IMR-90 (cell line): ENCODE data around the gene ABHD15. TPM values are rescaled to one million over a fixed set of nuclear protein-coding genes. Genes with fewer than 3 reads are reported as not detected.
A peak's percentile ranks its signal among the peaks of the same experiment; 100 is the strongest.

Experiments
- ATAC-seq: fragments of 200-7000 bp; cut with Tn5 transposase; 2 replicates; pipeline ENCODE4 v1.9.1; 2020; ENCODE audit warnings: low read depth, mild to moderate bottlenecking, moderate library complexity
- BruUV-seq: library from RNA; stranded (reverse); fragments of 400-500 nt; replicated peaks from 2 replicates; lab custom pipeline; 2021; lab: Mats Ljungman, UMichigan
- CTCF ChIA-PET: fragments of 300-600 bp; formaldehyde crosslinking; extraction: SDS; loops from one replicate; lab custom pipeline; 2021; ENCODE audit warnings: antibody characterized with exemption; lab: Yijun Ruan, JAX
- POLR2A ChIA-PET: fragments of 300-600 bp; sonication (Branson Sonifier 250); formaldehyde crosslinking; loops from one replicate; lab custom pipeline; 2022; ENCODE audit warnings: antibody characterized with exemption; ENCODE audit not compliant: unreplicated experiment; lab: Charles Lee
- DNase-seq: peaks from one replicate; pipeline ENCODE4 v3.0.0; 2013
- H2AFZ ChIP-seq: replicated peaks from 2 replicates; pipeline ENCODE3; 2013; ENCODE audit warnings: low read length, mild to moderate bottlenecking; ENCODE audit not compliant: poor library complexity
- H2AK5ac ChIP-seq: 2 replicates; pipeline ENCODE4 v1.6.1; 2013; ENCODE audit warnings: low read depth, low read length, inconsistent platforms
- H2AK9ac ChIP-seq: replicated peaks from 2 replicates; pipeline ENCODE3; 2013; ENCODE audit warnings: mild to moderate bottlenecking, low read depth, low read length, moderate library complexity; ENCODE audit not compliant: poor library complexity
- H2BK120ac ChIP-seq: 2 replicates; pipeline ENCODE4 v1.6.1; 2013; ENCODE audit warnings: low read depth, low read length, inconsistent platforms
- H2BK15ac ChIP-seq: 3 replicates; pipeline ENCODE4 v1.6.1; 2013; ENCODE audit warnings: low read depth, low read length, inconsistent platforms
- H2BK20ac ChIP-seq: 2 replicates; pipeline ENCODE4 v1.6.1; 2013; ENCODE audit warnings: low read depth, mild to moderate bottlenecking, inconsistent platforms, low read length, moderate library complexity
- H2BK5ac ChIP-seq: 2 replicates; pipeline ENCODE4 v1.6.1; 2013; ENCODE audit warnings: mild to moderate bottlenecking, low read depth, low read length, inconsistent platforms; ENCODE audit not compliant: poor library complexity, severe bottlenecking
- H3K14ac ChIP-seq: replicated peaks from 2 replicates; pipeline ENCODE4 v1.6.1; 2013; ENCODE audit warnings: low read depth, low read length, inconsistent platforms
- H3K18ac ChIP-seq: 2 replicates; pipeline ENCODE4 v1.6.1; 2013; ENCODE audit warnings: low read depth, low read length, control low read depth
- H3K23ac ChIP-seq: 2 replicates; pipeline ENCODE4 v1.6.1; 2013; ENCODE audit warnings: low read depth, low read length, inconsistent platforms
- H3K27ac ChIP-seq: 2 replicates; pipeline ENCODE4 v1.5.1; 2013; ENCODE audit warnings: mild to moderate bottlenecking, control low read depth, low read length; ENCODE audit not compliant: insufficient read depth
- H3K27me3 ChIP-seq: 2 replicates; pipeline ENCODE4 v1.6.1; 2013; ENCODE audit warnings: low read length; ENCODE audit not compliant: control insufficient read depth, insufficient read depth
- H3K36me3 ChIP-seq: 2 replicates; pipeline ENCODE4 v1.6.1; 2013; ENCODE audit warnings: low read length, mixed read lengths; ENCODE audit not compliant: control insufficient read depth, insufficient read depth
- H3K4ac ChIP-seq: 2 replicates; pipeline ENCODE4 v1.6.1; 2013; ENCODE audit warnings: low read depth, low read length, inconsistent platforms
- H3K4me1 ChIP-seq: 2 replicates; pipeline ENCODE4 v1.6.1; 2013; ENCODE audit warnings: low read length, mixed read lengths; ENCODE audit not compliant: control insufficient read depth, insufficient read depth
- H3K4me2 ChIP-seq: 2 replicates; pipeline ENCODE4 v1.6.1; 2013; ENCODE audit warnings: low read depth, mild to moderate bottlenecking, control low read depth, low read length, moderate library complexity
- H3K4me3 ChIP-seq: 2 replicates; pipeline ENCODE4 v1.5.1; 2013; ENCODE audit warnings: low read depth, mild to moderate bottlenecking, control low read depth, low read length, moderate library complexity; ENCODE audit not compliant: insufficient read depth
- H3K56ac ChIP-seq: 2 replicates; pipeline ENCODE4 v1.6.1; 2013; ENCODE audit warnings: low read length, inconsistent platforms; ENCODE audit not compliant: insufficient read depth; ENCODE audit errors: extremely low read depth
- H3K79me1 ChIP-seq, 2 experiments: 2 replicates each; pipeline ENCODE4 v1.6.1; 2013; ENCODE audit warnings: low read length in 2 of 2, inconsistent platforms in 1 of 2, low read depth in 1 of 2
- H3K9ac ChIP-seq: 2 replicates; pipeline ENCODE4 v1.6.1; 2013; ENCODE audit warnings: low read depth, low read length, control low read depth
- H3K9me1 ChIP-seq: 2 replicates; pipeline ENCODE4 v1.6.1; 2013; ENCODE audit warnings: low read length, inconsistent platforms; ENCODE audit not compliant: insufficient read depth
- H3K9me3 ChIP-seq: 2 replicates; pipeline ENCODE4 v1.6.1; 2013; ENCODE audit warnings: low read length; ENCODE audit not compliant: control insufficient read depth, insufficient read depth
- H4K20me1 ChIP-seq: 2 replicates; pipeline ENCODE4 v1.6.1; 2013; ENCODE audit warnings: low read length, inconsistent platforms; ENCODE audit not compliant: insufficient read depth
- H4K5ac ChIP-seq: 2 replicates; pipeline ENCODE4 v1.6.1; 2013; ENCODE audit warnings: mild to moderate bottlenecking, low read depth, low read length, control low read depth
- H4K8ac ChIP-seq, 2 experiments: 2 replicates each; pipeline ENCODE4 v1.6.1; 2013; ENCODE audit warnings: low read depth in 2 of 2, low read length in 2 of 2, control low read depth in 1 of 2, inconsistent platforms in 1 of 2
- H4K91ac ChIP-seq: 2 replicates; pipeline ENCODE4 v1.6.1; 2013; ENCODE audit warnings: low read depth, low read length, inconsistent platforms; ENCODE audit not compliant: insufficient read depth
- BHLHE40 ChIP-seq: fragments of 150-350 bp; IDR thresholded peaks from 2 replicates; pipeline ENCODE4 v1.6.1; 2016; ENCODE audit warnings: mild to moderate bottlenecking, low read depth, low read length
- CEBPB ChIP-seq: IDR thresholded peaks from 2 replicates; pipeline ENCODE4 v1.6.1; 2012; ENCODE audit warnings: low read depth, low read length, improper control_type of control experiment
- CHD1 ChIP-seq: IDR thresholded peaks from 2 replicates; pipeline ENCODE4 v1.6.1; 2012; ENCODE audit warnings: low read depth, low read length, improper control_type of control experiment
- FOS ChIP-seq: fragments of 150-350 bp; IDR thresholded peaks from 2 replicates; pipeline ENCODE4 v1.6.1; 2016; ENCODE audit warnings: low read depth, low read length
- MAZ ChIP-seq: IDR thresholded peaks from 2 replicates; pipeline ENCODE4 v1.6.1; 2012; ENCODE audit warnings: low read depth, mild to moderate bottlenecking, low read length, improper control_type of control experiment, moderate library complexity, borderline replicate concordance
- MXI1 ChIP-seq: IDR thresholded peaks from 2 replicates; pipeline ENCODE4 v1.6.1; 2012; ENCODE audit warnings: low read depth, mild to moderate bottlenecking, low read length, moderate library complexity, borderline replicate concordance
- NFE2L2 ChIP-seq: fragments of 150-350 bp; IDR thresholded peaks from 2 replicates; pipeline ENCODE4 v1.6.1; 2016; ENCODE audit warnings: low read depth, mild to moderate bottlenecking, low read length
- POLR2A ChIP-seq: IDR thresholded peaks from 2 replicates; pipeline ENCODE4 v1.6.1; 2012; ENCODE audit warnings: mild to moderate bottlenecking, low read depth, low read length
- RAD21 ChIP-seq: IDR thresholded peaks from 2 replicates; pipeline ENCODE4 v1.6.1; 2012; ENCODE audit warnings: low read length, improper control_type of control experiment
- RCOR1 ChIP-seq: IDR thresholded peaks from 2 replicates; pipeline ENCODE4 v1.6.1; 2012; ENCODE audit warnings: mild to moderate bottlenecking, low read length, improper control_type of control experiment; ENCODE audit not compliant: insufficient replicate concordance
- RFX5 ChIP-seq: IDR thresholded peaks from 2 replicates; pipeline ENCODE4 v1.8.0; 2012; ENCODE audit warnings: low read depth, mild to moderate bottlenecking, low read length, moderate library complexity
- SMC3 ChIP-seq: fragments of 150-350 bp; IDR thresholded peaks from 2 replicates; pipeline ENCODE4 v1.6.1; 2016; ENCODE audit warnings: low read depth, mild to moderate bottlenecking, antibody characterized with exemption, low read length, moderate library complexity
- USF2 ChIP-seq: fragments of 150-350 bp; IDR thresholded peaks from 2 replicates; pipeline ENCODE4 v1.6.1; 2017; ENCODE audit warnings: mild to moderate bottlenecking, antibody characterized with exemption, low read length, low read depth
- WGBS, 2 experiments: methylation state at CpG; one replicate each; pipeline versions ENCODE4 v1.1.5 to v1.1.7; 2013; ENCODE audit warnings: missing lambda C conversion rate in 2 of 2; ENCODE audit not compliant: insufficient read length in 1 of 2; ENCODE audit errors: extremely low coverage in 2 of 2; 5-methylcytosine and 5-hydroxymethylcytosine counted together
- dilution Hi-C: fragments of 300-500 bp; cut with HindIII; formaldehyde crosslinking; loops from one replicate; pipeline ENCODE4 v1.14.3; 2018; ENCODE audit warnings: low sequenced_read_pairs; ENCODE audit not compliant: unreplicated experiment
- in situ Hi-C: fragments of 300-500 bp; cut with MboI; formaldehyde crosslinking; loops from 3 replicates; pipeline ENCODE4 v1.14.3; 2019; ENCODE audit warnings: low sequenced_read_pairs, inconsistent platforms, mixed read lengths
- intact Hi-C: fragments of 100-400 bp; cut with micrococcal nuclease; formaldehyde crosslinking; loops from 2 replicates; pipeline ENCODE4 v1.10.0; 2022
- polyA plus RNA-seq, 3 experiments: library from polyadenylated mRNA; depleted of rRNA; stranded (reverse); fragments of >200 nt; gene quantifications; 2 replicates each; pipeline ENCODE4 v1.2.3, GENCODE V29; 2012; ENCODE audit warnings: low replicate concordance in 1 of 3
- total RNA-seq: library from RNA; depleted of rRNA; stranded (reverse); fragments of >200 nt; gene quantifications from 2 replicates; pipeline ENCODE4 v1.2.3, GENCODE V29; 2012
- TF ChIP-seq, protein P1 (sequence below): fragments of 150-350 bp; IDR thresholded peaks from 2 replicates; pipeline ENCODE4 v1.6.1; 2016; ENCODE audit warnings: low read depth, mild to moderate bottlenecking, low read length, moderate library complexity, borderline replicate concordance

The ABHD15 gene
- total and polyA plus RNA-seq, 2 of the 4 experiments (the other 2 are of a cell fraction), result 3.2 to 4.6 TPM

GRCh38 chr17:29583324-29584248 is 16.7 kb upstream of the ABHD15 start:
- H3K9me3 ChIP-seq, result no peaks in the 10 kb centered on the region
- ChIA-PET POLR2A (no interaction called here), CTCF (interaction anchor here (0.6 kb wide), 1 partner anchor 421 kb away, joined by 3 read pairs; no protein-coding TSS in a partner anchor)
- no peak overlapping the region for H3K9ac ChIP-seq
- dilution Hi-C loops (no loop called here), intact Hi-C loops (no loop called here), in situ Hi-C loops (no loop called here)
- H2BK5ac ChIP-seq, result no peak overlapping the region
- no peak overlapping the region for H4K91ac ChIP-seq
- H2BK120ac ChIP-seq, result no peak overlapping the region
- no peak overlapping the region for H3K4me3 ChIP-seq
- H4K8ac ChIP-seq, result peak overlapping the region in 1 of 2 experiments; percentile 46; a peak in 1 of 4 replicates
- peaks cover 21% of the 10 kb centered on the region; the same call in 1 of the 2 replicates for H3K4me1 ChIP-seq
- H2AK5ac ChIP-seq, result peak overlapping the region; percentile 0; the same call in 1 of the 2 replicates
- no peak overlapping the region for H2BK15ac ChIP-seq
- H3K4ac ChIP-seq, result no peak overlapping the region
- TF ChIP-seq RAD21, result no peak
- TF ChIP-seq BHLHE40, result no peak
- TF ChIP-seq FOS, result no peak
- TF ChIP-seq USF2, result no peak
- no peak for TF ChIP-seq RFX5
- TF ChIP-seq RCOR1, result no peak
- TF ChIP-seq MAZ, result no peak
- no peak for TF ChIP-seq POLR2A
- no peak for TF ChIP-seq CEBPB
- TF ChIP-seq, protein P1, sequence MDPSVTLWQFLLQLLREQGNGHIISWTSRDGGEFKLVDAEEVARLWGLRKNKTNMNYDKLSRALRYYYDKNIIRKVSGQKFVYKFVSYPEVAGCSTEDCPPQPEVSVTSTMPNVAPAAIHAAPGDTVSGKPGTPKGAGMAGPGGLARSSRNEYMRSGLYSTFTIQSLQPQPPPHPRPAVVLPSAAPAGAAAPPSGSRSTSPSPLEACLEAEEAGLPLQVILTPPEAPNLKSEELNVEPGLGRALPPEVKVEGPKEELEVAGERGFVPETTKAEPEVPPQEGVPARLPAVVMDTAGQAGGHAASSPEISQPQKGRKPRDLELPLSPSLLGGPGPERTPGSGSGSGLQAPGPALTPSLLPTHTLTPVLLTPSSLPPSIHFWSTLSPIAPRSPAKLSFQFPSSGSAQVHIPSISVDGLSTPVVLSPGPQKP, result no peak
- no peak for TF ChIP-seq CHD1
- TF ChIP-seq NFE2L2, result no peak
- no peak for TF ChIP-seq SMC3
- TF ChIP-seq MXI1, result no peak
- DNase-seq (no peak), ATAC-seq (no peak)
- H3K27ac ChIP-seq, result no peak overlapping the region
- no peak overlapping the region for H4K5ac ChIP-seq
- peaks cover 26% of the 10 kb centered on the region for H3K9me1 ChIP-seq
- H4K20me1 ChIP-seq, result peaks cover 62% of the 10 kb centered on the region
- H2AFZ ChIP-seq, result no peak overlapping the region
- H2BK20ac ChIP-seq, result no peak overlapping the region
- no peak overlapping the region for H3K18ac ChIP-seq
- H3K79me1 ChIP-seq, result peaks cover 38 to 89% of the 10 kb centered on the region in 2 experiments
- WGBS, 2 experiments, result 95% methylated on average over 11 of the region's 16 CpGs; no CpG with 5 or more reads in 1 of the 2 experiments
- H3K27me3 ChIP-seq, result no peaks in the 10 kb centered on the region
- BruUV-seq, result no TSS peak
- no peak overlapping the region for H3K56ac ChIP-seq
- H3K4me2 ChIP-seq, result no peak overlapping the region
- peak overlapping the region; percentile 73 for H2AK9ac ChIP-seq
- H3K23ac ChIP-seq, result no peak overlapping the region
- H3K36me3 ChIP-seq, result peaks cover 30% of the 10 kb centered on the region
- no peak overlapping the region for H3K14ac ChIP-seq
